GM23248 (cell line): ENCODE results near the gene ALOX12B.

Experiments used
- EZH2 ChIP-seq: fragments of 200-600 bp; sonication (generic); IDR thresholded peaks from 2 replicates; pipeline ENCODE4 v1.6.1; 2018; ENCODE audit warnings: antibody characterized with exemption, mild to moderate bottlenecking; ENCODE audit not compliant: insufficient read depth, poor library complexity, severe bottlenecking
- EZH2phosphoT487 ChIP-seq: fragments of 200-600 bp; sonication (generic); IDR thresholded peaks from 2 replicates; pipeline ENCODE4 v1.6.1; 2018; ENCODE audit warnings: antibody characterized with exemption, moderate library complexity, mild to moderate bottlenecking, low read depth; ENCODE audit not compliant: insufficient read depth

GRCh38 chr17:8041249-8041928, 46.1 kb downstream of the ALOX12B start:
- TF ChIP-seq EZH2 = no peak
- TF ChIP-seq EZH2phosphoT487 = no peak
